ENCODE measurements around the gene PTPN21.
A peak's percentile ranks its signal among the peaks of the same experiment; 100 is the strongest.

The PTPN21 gene

GRCh38 chr14:88503754-88504406, 50.9 kb downstream of the PTPN21 start:
- no peak for DNase-seq

- no peak for DNase-seq
These were observed 52.1 kb downstream of the PTPN21 start for GRCh38 chr14:88502740-88503139.

- no peak for DNase-seq
These were observed 54.2 kb downstream of the PTPN21 start for GRCh38 chr14:88500611-88501010.

- DNase-seq, result no peak
These were observed 55.6 kb downstream of the PTPN21 start for GRCh38 chr14:88499225-88499624.

GRCh38 chr14:88496414-88496813, 58.4 kb downstream of the PTPN21 start:
- no peak for DNase-seq

- no peak for DNase-seq
These were observed 61.2 kb downstream of the PTPN21 start for GRCh38 chr14:88493392-88494185.

GRCh38 chr14:88492272-88493089, 62.3 kb downstream of the PTPN21 start:
- peak; percentile 49 for DNase-seq

- DNase-seq, result no peak
These were observed 64.6 kb downstream of the PTPN21 start for GRCh38 chr14:88490168-88490567.

GRCh38 chr14:88488897-88489296, 65.9 kb downstream of the PTPN21 start:
- DNase-seq, result no peak

GRCh38 chr14:88488081-88488480, 66.7 kb downstream of the PTPN21 start:
- no peak for DNase-seq

- DNase-seq, result no peak
These were observed 72.3 kb downstream of the PTPN21 start for GRCh38 chr14:88482524-88482923.

GRCh38 chr14:88481794-88482193, 73.0 kb downstream of the PTPN21 start:
- DNase-seq, result no peak

- DNase-seq, result no peak
These were observed 73.7 kb downstream of the PTPN21 start for GRCh38 chr14:88481059-88481458.

GRCh38 chr14:88479574-88479987, 75.2 kb downstream of the PTPN21 start:
- DNase-seq, result no peak

GRCh38 chr14:88478931-88479330, 75.9 kb downstream of the PTPN21 start:
- DNase-seq, result no peak

- no peak for DNase-seq
These were observed 77.1 kb downstream of the PTPN21 start for GRCh38 chr14:88477513-88478250.

GRCh38 chr14:88476825-88477224, 78.0 kb downstream of the PTPN21 start:
- DNase-seq, result no peak

- no peak for DNase-seq
These were observed 78.5 kb downstream of the PTPN21 start for GRCh38 chr14:88476214-88476774.

GRCh38 chr14:88473791-88474190, 81.0 kb downstream of the PTPN21 start:
- no peak for DNase-seq

GRCh38 chr14:88470542-88471440, 84.0 kb downstream of the PTPN21 start:
- no peak for DNase-seq

- DNase-seq, result no peak
These were observed 86.4 kb downstream of the PTPN21 start for GRCh38 chr14:88468406-88468805.
